Measurements from ENCODE around the gene TTC29. TPM values are rescaled to one million over a fixed set of nuclear protein-coding genes. Genes with fewer than 3 reads are reported as not detected.

TTC29 gene
- total RNA-seq, 3 donors from 2014 or later: 0.29 TPM; not detected in 2

DNA sequence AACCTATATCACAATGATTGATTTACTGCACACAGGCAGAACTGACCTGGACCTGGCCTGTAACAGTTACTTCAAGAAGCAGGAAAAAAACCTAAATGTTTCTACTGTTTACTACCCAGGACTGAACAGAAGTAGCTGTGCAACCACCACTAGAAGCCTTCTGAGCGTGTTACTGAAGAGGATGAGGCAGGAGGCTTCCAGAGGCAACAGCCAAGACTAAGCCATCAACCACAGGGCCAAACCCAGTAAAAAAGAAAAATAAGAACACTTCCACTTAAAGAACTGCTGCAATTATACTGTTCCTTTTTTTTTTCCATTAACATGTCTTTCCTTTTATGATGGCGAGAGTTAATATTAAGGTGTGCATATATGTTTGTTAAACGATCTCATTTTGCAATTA, 29.4 kb upstream of the TTC29 start:
- Histone ChIP-seq H3K4me1 (no peaks in the 10 kb centered on the region), H3K27me3 (no peaks in the 10 kb centered on the region), H3K4me3 (no peak overlapping the region), H3K36me3 (no peaks in the 10 kb centered on the region), H3K27ac (no peak overlapping the region), H3K9me3 (no peaks in the 10 kb centered on the region)
- no peak for DNase-seq (ENCODE audit: low spot score in 2 of 2)
- TF ChIP-seq POLR2AphosphoS5 (IDR thresholded peaks at IDR 0.05) (no peak), CTCF (IDR thresholded peaks at IDR 0.05) (no peak), POLR2A (IDR thresholded peaks at IDR 0.05) (no peak)
- intact Hi-C loops (cut with DNase I; ENCODE audit: low total_unique reads): no loop called here

DNA sequence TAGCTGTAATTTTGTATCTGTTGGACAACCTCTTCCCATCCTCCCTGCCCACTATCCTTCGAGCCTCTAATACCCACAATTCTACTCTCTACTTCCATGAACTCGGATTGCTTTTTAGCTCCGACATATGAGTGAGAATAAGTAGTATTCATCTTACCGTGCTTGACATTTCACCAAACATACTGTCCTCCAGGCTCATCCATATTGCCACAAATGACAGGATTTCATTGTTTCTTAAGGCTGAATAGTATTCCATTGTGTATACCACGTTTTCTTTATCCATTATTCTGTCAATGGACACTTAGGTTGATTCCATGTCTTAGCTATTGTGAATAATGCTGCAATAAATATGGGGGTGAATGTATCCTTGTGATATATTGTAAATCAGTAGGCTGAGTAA, 26.4 kb upstream of the TTC29 start:
- Histone ChIP-seq H3K4me1 (no peaks in the 10 kb centered on the region), H3K27ac (no peak overlapping the region), H3K9me3 (no peaks in the 10 kb centered on the region), H3K4me3 (no peak overlapping the region), H3K36me3 (no peaks in the 10 kb centered on the region), H3K27me3 (no peaks in the 10 kb centered on the region)
- TF ChIP-seq POLR2A (IDR thresholded peaks at IDR 0.05) (no peak), POLR2AphosphoS5 (IDR thresholded peaks at IDR 0.05) (no peak), CTCF (IDR thresholded peaks at IDR 0.05) (no peak)
- no peak for DNase-seq (ENCODE audit: low spot score in 2 of 2)
- intact Hi-C loops (cut with DNase I; ENCODE audit: low total_unique reads): no loop called here

- Histone ChIP-seq H3K4me1 (no peaks in the 10 kb centered on the region), H3K36me3 (no peaks in the 10 kb centered on the region), H3K27ac (no peak overlapping the region), H3K27me3 (no peaks in the 10 kb centered on the region), H3K9me3 (peaks cover 0 to 3% of the 10 kb centered on the region in 2 donors), H3K4me3 (no peak overlapping the region)
- DNase-seq (ENCODE audit: low spot score in 2 of 2): no peak
- intact Hi-C loops (cut with DNase I; ENCODE audit: low total_unique reads): no loop called here
- no peak for TF ChIP-seq POLR2A (IDR thresholded peaks at IDR 0.05)
- no peak for TF ChIP-seq POLR2AphosphoS5 (IDR thresholded peaks at IDR 0.05)
- TF ChIP-seq CTCF (IDR thresholded peaks at IDR 0.05): no peak
These were observed 23.5 kb upstream of the TTC29 start for GRCh38 chr4:146969126-146969525.

- intact Hi-C loops (cut with DNase I; ENCODE audit: low total_unique reads): no loop called here
- Histone ChIP-seq H3K27me3 (no peaks in the 10 kb centered on the region), H3K36me3 (no peaks in the 10 kb centered on the region), H3K4me1 (no peaks in the 10 kb centered on the region), H3K27ac (no peak overlapping the region), H3K4me3 (no peak overlapping the region), H3K9me3 (no peaks in the 10 kb centered on the region)
- no peak for DNase-seq (ENCODE audit: low spot score in 2 of 2)
- TF ChIP-seq POLR2A (IDR thresholded peaks at IDR 0.05) (no peak), CTCF (IDR thresholded peaks at IDR 0.05) (no peak), POLR2AphosphoS5 (IDR thresholded peaks at IDR 0.05) (no peak)
These were observed 15.0 kb upstream of the TTC29 start for GRCh38 chr4:146960634-146961033.

- no peak for TF ChIP-seq POLR2AphosphoS5 (IDR thresholded peaks at IDR 0.05)
- no peak for TF ChIP-seq POLR2A (IDR thresholded peaks at IDR 0.05)
- TF ChIP-seq CTCF (IDR thresholded peaks at IDR 0.05): no peak
- Histone ChIP-seq H3K4me1 (no peaks in the 10 kb centered on the region), H3K36me3 (no peaks in the 10 kb centered on the region), H3K9me3 (no peaks in the 10 kb centered on the region), H3K4me3 (no peak overlapping the region), H3K27ac (no peak overlapping the region), H3K27me3 (no peaks in the 10 kb centered on the region)
- intact Hi-C loops (cut with DNase I; ENCODE audit: low total_unique reads): no loop called here
- no peak for DNase-seq (ENCODE audit: low spot score in 2 of 2)
These were observed 14.0 kb upstream of the TTC29 start for GRCh38 chr4:146959692-146960091.

All from breast epithelium (tissue), 4 donors.